Femur (tissue), 1 donor: ENCODE data around the gene RPL12.
A peak's percentile ranks its signal among the peaks of the same experiment; 100 is the strongest.

Experiments
- DNase-seq: peaks from one replicate; pipeline ENCODE4 v3.0.0-alpha.2; 2017

RPL12 gene

GRCh38 chr9:127450830-127451607 lies at the start of gene RPL12, which contains the start of gene LRSAM1:
Gene RPL12, minus strand, starts transcription at chr9:127451406. Its CDS starts 89 bp downstream, at chr9:127451317.
Gene LRSAM1, plus strand, starts transcription at chr9:127451510. Its CDS starts 3,018 bp downstream, at chr9:127454528.
- DNase-seq, result peak; percentile 98

- no peak for DNase-seq
Measured at GRCh38 chr9:127500862-127501261, 49.7 kb upstream of the RPL12 start.

- no peak for DNase-seq
Measured at GRCh38 chr9:127500399-127500798, 49.2 kb upstream of the RPL12 start.

- DNase-seq, result no peak
Measured at GRCh38 chr9:127498298-127498697, 47.1 kb upstream of the RPL12 start.

- no peak for DNase-seq
Measured at GRCh38 chr9:127497656-127498290, 46.6 kb upstream of the RPL12 start.

- no peak for DNase-seq
Measured at GRCh38 chr9:127496974-127497373, 45.8 kb upstream of the RPL12 start.

GRCh38 chr9:127495884-127496555 lies 44.8 kb upstream of the RPL12 start:
- no peak for DNase-seq

GRCh38 chr9:127494304-127494702 lies 43.1 kb upstream of the RPL12 start:
- no peak for DNase-seq

- no peak for DNase-seq
Measured at GRCh38 chr9:127493592-127494303, 42.5 kb upstream of the RPL12 start.

- no peak for DNase-seq
Measured at GRCh38 chr9:127492616-127493015, 41.4 kb upstream of the RPL12 start.

GRCh38 chr9:127491516-127491915 lies 40.3 kb upstream of the RPL12 start:
- no peak for DNase-seq

- DNase-seq, result no peak
Measured at GRCh38 chr9:127490535-127491230, 39.5 kb upstream of the RPL12 start.

- no peak for DNase-seq
Measured at GRCh38 chr9:127489471-127490115, 38.4 kb upstream of the RPL12 start.

- DNase-seq, result no peak
Measured at GRCh38 chr9:127488946-127489345, 37.7 kb upstream of the RPL12 start.

GRCh38 chr9:127485995-127486394 lies 34.8 kb upstream of the RPL12 start:
- no peak for DNase-seq

- no peak for DNase-seq
Measured at GRCh38 chr9:127482662-127483061, 31.5 kb upstream of the RPL12 start.

GRCh38 chr9:127479507-127480081 lies 28.4 kb upstream of the RPL12 start:
- DNase-seq, result no peak

GRCh38 chr9:127474592-127474991 lies 23.4 kb upstream of the RPL12 start:
- no peak for DNase-seq

GRCh38 chr9:127473932-127474331 lies 22.7 kb upstream of the RPL12 start:
- no peak for DNase-seq

GRCh38 chr9:127473501-127473900 lies 22.3 kb upstream of the RPL12 start:
- DNase-seq, result no peak

- DNase-seq, result no peak
Measured at GRCh38 chr9:127470662-127471061, 19.5 kb upstream of the RPL12 start.

- DNase-seq, result no peak
Measured at GRCh38 chr9:127467621-127468020, 16.4 kb upstream of the RPL12 start.
